GM18505 (cell line): ENCODE results near the gene FAM149A.

Experiments
- ATAC-seq: cut with Tn5 transposase; IDR thresholded peaks from one replicate; pipeline ENCODE4 v1.9.1; 2021; ENCODE audit not compliant: unreplicated experiment
- POLR2A ChIP-seq: IDR thresholded peaks from 4 replicates; pipeline ENCODE4 v1.6.1; 2011; ENCODE audit warnings: borderline replicate concordance; ENCODE audit not compliant: insufficient read depth, insufficient read length; ENCODE audit errors: extremely low read depth

FAM149A gene

DNA sequence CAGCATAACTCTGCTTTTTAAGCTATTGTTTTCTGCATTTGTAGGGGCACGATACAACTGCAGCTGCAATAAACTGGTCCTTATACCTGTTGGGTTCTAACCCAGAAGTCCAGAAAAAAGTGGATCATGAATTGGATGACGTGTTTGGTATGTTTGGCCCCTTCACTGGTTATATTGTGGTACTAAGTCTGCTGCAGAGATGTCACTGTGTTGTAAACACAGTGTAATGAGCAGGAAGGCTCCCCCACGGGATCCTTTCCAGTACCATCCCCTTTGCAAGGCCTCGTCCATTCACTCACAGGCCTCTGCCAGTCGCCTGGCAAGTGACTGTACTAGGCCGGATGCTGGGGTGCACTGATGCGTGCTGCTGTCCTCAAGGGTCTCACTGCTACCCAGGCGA lies 100.7 kb downstream of the FAM149A start:
- no peak for ATAC-seq
- TF ChIP-seq POLR2A, result no peak

DNA sequence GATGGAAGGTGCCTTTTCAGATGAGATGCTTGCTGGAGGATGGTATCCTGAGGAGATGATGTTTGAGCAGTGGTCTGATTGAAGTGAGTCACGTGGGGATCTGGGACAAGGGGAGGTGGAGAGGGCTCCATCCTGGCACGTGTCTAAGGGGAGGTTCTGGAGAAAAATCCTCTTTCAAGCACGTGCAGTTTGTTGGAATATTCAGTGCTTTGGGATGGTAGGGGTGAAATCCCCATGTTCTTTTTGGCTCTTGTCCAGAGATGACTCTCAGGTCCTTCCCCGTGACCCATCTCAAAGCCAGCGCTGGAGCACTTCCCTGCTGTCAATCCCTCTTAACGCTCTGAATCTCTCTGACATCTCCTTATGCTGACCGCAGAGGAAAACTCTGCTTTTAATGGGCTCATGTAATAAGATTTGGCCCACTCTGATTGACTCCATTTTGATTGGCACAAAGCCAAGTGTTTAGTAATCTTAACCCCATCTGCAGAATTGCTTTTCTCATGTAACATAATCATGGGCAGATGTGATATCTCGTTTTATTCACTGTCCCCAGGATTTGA lies 112.0 kb downstream of the FAM149A start:
- no peak for TF ChIP-seq POLR2A
- ATAC-seq, result no peak

DNA sequence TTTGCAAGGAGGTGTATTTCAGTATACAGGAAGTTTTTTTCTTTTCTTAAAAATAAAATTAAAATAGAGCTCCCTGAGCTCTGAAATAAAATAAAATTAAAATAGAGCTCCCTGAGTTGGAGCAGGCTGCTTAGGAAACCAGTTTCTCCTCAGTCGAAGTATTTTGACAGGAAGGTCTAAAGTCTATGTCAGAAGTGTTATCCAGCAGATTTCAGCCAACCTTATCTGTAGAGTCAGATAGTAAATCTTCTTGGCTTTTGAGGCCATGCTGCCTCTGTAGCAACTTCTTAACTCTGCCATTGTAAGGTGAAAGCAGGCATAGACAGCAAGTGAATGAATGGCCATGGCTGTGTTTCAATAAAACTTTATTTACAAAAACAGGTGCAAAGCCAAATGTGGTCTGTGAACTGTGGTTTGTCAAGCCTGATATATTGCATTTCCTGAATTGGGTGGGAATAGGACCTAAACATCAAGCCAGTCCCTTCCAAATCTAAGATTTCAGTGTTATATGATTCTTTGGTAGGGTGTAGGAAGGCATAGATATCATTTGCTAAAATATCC lies 113.3 kb downstream of the FAM149A start:
- TF ChIP-seq POLR2A, result no peak
- ATAC-seq, result no peak

DNA sequence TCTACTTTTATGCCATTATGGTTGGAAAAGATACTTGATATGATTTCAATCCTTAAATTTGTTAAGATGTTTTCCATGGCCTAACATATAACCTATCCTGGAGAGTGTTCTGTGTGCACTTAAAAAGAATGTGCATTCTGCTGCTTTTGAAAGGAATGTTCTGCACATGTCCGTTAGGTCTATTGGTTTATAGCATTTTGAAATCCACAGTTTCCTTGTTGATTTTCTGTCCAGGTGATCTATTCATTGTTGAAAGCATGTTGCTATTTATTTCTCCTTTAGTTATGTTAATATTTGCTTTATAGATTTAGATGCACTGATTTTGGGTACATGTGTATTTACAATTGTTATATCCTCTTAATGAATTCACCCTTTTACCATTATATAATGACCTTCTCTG lies 117.1 kb downstream of the FAM149A start:
- TF ChIP-seq POLR2A, result no peak
- ATAC-seq, result no peak
